K562 (cell line): ENCODE data around the gene TMEM266. TPM values are rescaled to one million over a fixed set of nuclear protein-coding genes. Genes with fewer than 3 reads are reported as not detected.

ENCODE experiments used
- ATAC-seq: fragments of 200-7000 bp; cut with Tn5 transposase; 3 replicates; pipeline ENCODE4 v1.9.1; 2020; ENCODE audit warnings: moderate library complexity
- BruUV-seq: library from RNA; stranded (reverse); fragments of 400-500 nt; replicated peaks from 2 replicates; lab custom pipeline; 2021; lab: Mats Ljungman, UMichigan
- CTCF ChIA-PET: fragments of 300-600 bp; formaldehyde crosslinking; extraction: SDS; loops from one replicate; lab custom pipeline; 2021; ENCODE audit warnings: low intra/inter-chr PET ratio; lab: Yijun Ruan, JAX
- POLR2A ChIA-PET: fragments of 300-600, 350-650 bp; sonication (Branson Sonifier 250); formaldehyde crosslinking; extraction: SDS; loops from one replicate; lab custom pipeline; 2021; ENCODE audit warnings: antibody characterized with exemption, inconsistent platforms; lab: Yijun Ruan, JAX
- DNase-seq, 4 experiments: peaks; one replicate each; pipeline versions ENCODE4 v3.0.0 to v3.0.0-alpha.2; 2011 to 2018; ENCODE audit warnings: low spot score in 3 of 4, mixed read lengths in 3 of 4; ENCODE audit errors: extremely low read depth in 1 of 4
- FAIRE-seq: peaks from 2 replicates; lab custom pipeline; 2011; peaks lifted over from hg19 to GRCh38; lab: Jason Lieb, UNC
- H2AFZ ChIP-seq: 2 replicates; pipeline ENCODE4 v1.6.0; 2011; ENCODE audit warnings: low read depth, low read length, control low read depth, inconsistent platforms
- H3K27ac ChIP-seq: fragments of 200-600 bp; 3 replicates; pipeline ENCODE4 v1.8.0; 2011; ENCODE audit warnings: low read depth, mild to moderate bottlenecking, control low read depth, inconsistent platforms, low read length, moderate library complexity, mixed read lengths; ENCODE audit errors: extremely low read depth
- H3K27me3 ChIP-seq, 2 experiments: fragments of 300-600 bp in 1 of 2; 2 replicates in 1 of 2; 3 replicates in 1 of 2; pipeline versions ENCODE4 v1.6.0 to v1.8.0; 2011; ENCODE audit warnings: inconsistent platforms in 2 of 2, low read length in 2 of 2, mild to moderate bottlenecking in 1 of 2, mixed read lengths in 1 of 2, moderate library complexity in 1 of 2; ENCODE audit not compliant: control insufficient read depth in 2 of 2, insufficient read depth in 2 of 2
- H3K36me3 ChIP-seq: fragments of 300-600 bp; 3 replicates; pipeline ENCODE4 v1.8.0; 2011; ENCODE audit warnings: mild to moderate bottlenecking, low read length, inconsistent platforms; ENCODE audit not compliant: control insufficient read depth, insufficient read depth
- H3K4me1 ChIP-seq, 2 experiments: fragments of 200-600 bp in 1 of 2; replicated peaks in 1 of 2; 2 replicates in 1 of 2; 3 replicates in 1 of 2; pipeline versions ENCODE4 v1.5.1 to v1.8.0; 2011; ENCODE audit warnings: inconsistent platforms in 2 of 2, low read length in 2 of 2, mild to moderate bottlenecking in 1 of 2, mixed read lengths in 1 of 2, moderate library complexity in 1 of 2; ENCODE audit not compliant: control insufficient read depth in 2 of 2, insufficient read depth in 2 of 2
- H3K4me2 ChIP-seq: 2 replicates; pipeline ENCODE4 v1.6.1; 2011; ENCODE audit warnings: low read length, control low read depth, inconsistent platforms, mixed read lengths; ENCODE audit not compliant: insufficient read depth
- H3K4me3 ChIP-seq: fragments of 200-600 bp; sonication (generic), shearing (Covaris generic); 2 replicates; pipeline ENCODE4 v1.5.1; 2016; ENCODE audit warnings: control low read depth, inconsistent platforms
- H3K79me2 ChIP-seq: fragments of 200-600 bp; 3 replicates; pipeline ENCODE4 v1.8.0; 2011; ENCODE audit warnings: low read length, inconsistent platforms; ENCODE audit not compliant: control insufficient read depth, insufficient read depth
- H3K9ac ChIP-seq, 2 experiments: 2 replicates each; pipeline versions ENCODE4 v1.6.0 to v1.6.1; 2011; ENCODE audit warnings: low read depth in 2 of 2, low read length in 2 of 2, control low read depth in 1 of 2, inconsistent platforms in 1 of 2, mild to moderate bottlenecking in 1 of 2, mixed read lengths in 1 of 2; ENCODE audit not compliant: insufficient read depth in 1 of 2
- H3K9me1 ChIP-seq: one replicate; pipeline ENCODE4 v1.6.0; 2011; ENCODE audit warnings: inconsistent platforms, mild to moderate bottlenecking, low read length, moderate library complexity; ENCODE audit not compliant: control insufficient read depth, insufficient read depth
- H3K9me3 ChIP-seq: replicated peaks from 2 replicates; pipeline ENCODE4 v1.5.1; 2011; ENCODE audit warnings: low read depth, low read length, inconsistent platforms; ENCODE audit not compliant: control insufficient read depth, insufficient read depth
- H4K20me1 ChIP-seq: replicated peaks from 2 replicates; pipeline ENCODE4 v1.6.1; 2011; ENCODE audit warnings: low read length, inconsistent platforms, mixed read lengths; ENCODE audit not compliant: control insufficient read depth, insufficient read depth
- EGR1 ChIP-seq: fragments of 450-650 bp; conservative IDR thresholded peaks from 2 replicates; pipeline ENCODE4 v1.6.1; 2017; ENCODE audit warnings: mild to moderate bottlenecking
- ERF ChIP-seq: fragments of 450-650 bp; formaldehyde crosslinking; IDR thresholded peaks from 2 replicates; pipeline ENCODE4 v1.4.0; 2020; ENCODE audit warnings: mild to moderate bottlenecking, mixed read lengths
- HNRNPLL ChIP-seq: fragments of 200-400 bp; formaldehyde crosslinking; IDR thresholded peaks from 2 replicates; pipeline ENCODE4 v1.6.1; 2017; ENCODE audit warnings: low read length, low read depth, mild to moderate bottlenecking; ENCODE audit not compliant: poor library complexity, severe bottlenecking
- HNRNPUL1 ChIP-seq: fragments of 200-400 bp; formaldehyde crosslinking; IDR thresholded peaks from 2 replicates; pipeline ENCODE4 v1.6.1; 2017; ENCODE audit warnings: low read length
- PHB2 ChIP-seq: fragments of 450-650 bp; IDR thresholded peaks from 2 replicates; pipeline ENCODE4 v1.6.1; 2017; ENCODE audit warnings: low read depth
- PYGO2 ChIP-seq: fragments of 450-650 bp; IDR thresholded peaks from 2 replicates; pipeline ENCODE4 v1.6.1; 2016; ENCODE audit warnings: mild to moderate bottlenecking, missing genetic modification characterization, moderate library complexity, missing compliant biosample characterization
- SMC3 ChIP-seq: conservative IDR thresholded peaks from 2 replicates; pipeline ENCODE4 v1.6.1; 2011; ENCODE audit warnings: low read depth, low read length, improper control_type of control experiment; ENCODE audit not compliant: insufficient read depth
- SNIP1 ChIP-seq: fragments of 450-650 bp; IDR thresholded peaks from 2 replicates; pipeline ENCODE4 v1.7.1; 2017; ENCODE audit warnings: low read depth, mild to moderate bottlenecking
- STAG1 ChIP-seq: sonication (generic); formaldehyde crosslinking; IDR thresholded peaks from 2 replicates; pipeline ENCODE4 v1.5.0; 2020; ENCODE audit warnings: missing genetic modification reagents, borderline replicate concordance
- XRCC5 ChIP-seq: fragments of 200-400 bp; formaldehyde crosslinking; IDR thresholded peaks from 2 replicates; pipeline ENCODE4 v1.6.1; 2017; ENCODE audit warnings: low read depth, mild to moderate bottlenecking, low read length
- WGBS: fragments of 100-300 bp; shearing (Covaris generic); methylation state at CpG from one replicate; pipeline ENCODE4 v1.1.6; 2016; ENCODE audit warnings: low coverage, mixed read lengths; ENCODE audit not compliant: insufficient coverage; ENCODE audit errors: missing lambda C conversion rate; 5-methylcytosine and 5-hydroxymethylcytosine counted together
- in situ Hi-C: fragments of 300-500 bp; cut with MboI; formaldehyde crosslinking; loops from 4 replicates; pipeline ENCODE4 v1.15.0; 2018; ENCODE audit warnings: inconsistent platforms, mixed read lengths
- intact Hi-C: fragments of 100-400 bp; cut with micrococcal nuclease; formaldehyde crosslinking; loops from 2 replicates; pipeline ENCODE4 v1.14.2; 2022
- polyA plus RNA-seq, 8 experiments: library from polyadenylated mRNA; depleted of rRNA in 4 of 8; stranded (reverse) in 5 of 8; unstranded in 3 of 8; fragments of >200 nt; fragmentation: Nextera tagmentation in 2 of 8; fragmentation: Illumina TruSeq in 1 of 8; extraction: Ambion mirVana in 2 of 8; extraction: Trizol in 1 of 8; gene quantifications; 2 replicates each; pipeline versions ENCODE4 v1.2.1 to v1.2.3, GENCODE V29; 2011 to 2014; ENCODE audit warnings: inconsistent platforms in 1 of 8, missing spikeins in 1 of 8
- total RNA-seq, 7 experiments: library from RNA; depleted of rRNA in 6 of 7; stranded (reverse); fragments of >200 nt in 6 of 7; fragmentation: Illumina TruSeq in 2 of 7; extraction: Trizol in 2 of 7; gene quantifications; 2 replicates each; pipeline versions ENCODE4 v1.2.1 to v1.2.3, GENCODE V29; 2011 to 2021; ENCODE audit warnings: low replicate concordance in 1 of 7
- TF ChIP-seq, protein P1 (sequence below): IDR thresholded peaks from 3 replicates; pipeline ENCODE4 v1.6.1; 2011; ENCODE audit warnings: borderline replicate concordance, mild to moderate bottlenecking; ENCODE audit not compliant: insufficient read length, insufficient read depth
- TF ChIP-seq, protein P2 (sequence below), 3 experiments: IDR thresholded peaks in 2 of 3; conservative IDR thresholded peaks in 1 of 3; 2 replicates each; pipeline ENCODE4 v1.5.1; 2011 to 2012; ENCODE audit warnings: low read length in 3 of 3, mild to moderate bottlenecking in 3 of 3, control low read depth in 2 of 3, improper control_type of control experiment in 1 of 3, inconsistent platforms in 1 of 3, low read depth in 1 of 3, mixed read lengths in 1 of 3, moderate library complexity in 1 of 3; ENCODE audit not compliant: insufficient read depth in 2 of 3
- TF ChIP-seq, protein P3 (sequence below): fragments of 200-800 bp; sonication (Bioruptor generic); IDR thresholded peaks from 2 replicates; pipeline ENCODE4 v1.6.1; 2017; ENCODE audit warnings: missing genetic modification characterization, missing compliant biosample characterization

The TMEM266 gene
- total and polyA plus RNA-seq, 9 of the 15 experiments (the other 6 are each of a cell fraction or from before 2014, with no cell fraction given) = not detected

DNA sequence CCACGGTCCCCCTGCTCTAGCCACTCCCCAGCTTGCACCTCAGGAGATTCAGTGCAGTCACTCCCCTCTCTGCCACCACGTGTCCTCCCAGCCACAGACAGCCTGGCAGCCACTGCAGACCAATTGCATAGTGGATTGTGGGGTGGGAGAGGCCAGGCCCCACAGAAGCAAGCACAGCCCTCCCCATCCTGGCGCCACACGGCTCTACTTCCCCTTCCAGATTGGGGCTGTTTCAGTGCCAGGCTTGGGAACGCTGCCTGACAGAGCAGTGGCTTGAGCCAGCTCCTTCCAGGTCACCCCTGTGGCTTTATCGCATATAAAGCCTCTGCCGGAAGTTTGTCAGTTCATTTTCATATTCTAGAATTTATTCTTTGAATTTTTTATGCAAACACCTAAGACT, 90.7 kb downstream of the TMEM266 start (continued):
- TF ChIP-seq PYGO2 (tag) = no peak

DNA sequence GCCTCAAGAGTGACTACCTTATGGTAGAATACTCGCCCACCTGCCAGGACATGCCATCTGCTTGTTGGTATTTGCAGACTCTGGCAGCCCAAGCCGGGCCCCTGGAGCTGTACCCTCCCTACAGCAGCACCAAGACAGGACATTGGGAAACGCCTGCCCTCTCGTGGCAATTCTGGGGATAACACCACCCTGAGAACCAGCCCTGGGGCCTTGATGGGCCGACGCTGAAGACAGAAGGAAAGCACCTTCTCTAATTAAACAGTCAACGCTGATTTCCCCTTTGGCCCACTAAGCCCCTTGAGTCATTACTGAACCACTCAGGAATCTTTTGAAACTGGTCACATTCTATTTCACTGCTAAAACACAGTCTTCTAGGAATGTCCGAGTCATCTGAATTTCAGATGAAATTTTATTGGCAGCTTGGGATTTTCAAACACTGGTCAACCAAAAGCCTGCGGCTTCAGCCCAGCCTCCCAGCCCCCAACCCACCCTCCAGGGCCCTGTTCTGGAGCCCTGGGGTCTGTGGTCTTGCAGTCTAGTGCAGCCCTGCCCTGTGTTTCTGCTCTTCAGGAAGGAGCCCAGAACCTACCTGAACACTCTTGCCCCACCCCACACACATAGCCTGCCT, 91.3 kb downstream of the TMEM266 start:
- Histone ChIP-seq H3K9ac (no peak overlapping the region), H4K20me1 (0 out of 2 replicates have a peak, but pooled peaks cover 3% of the 10 kb centered on the region), H2AFZ (peak overlapping the region; percentile 70; the same call in 1 of the 2 replicates), H3K4me3 (no peak overlapping the region), H3K4me2 (no peak overlapping the region), H3K9me1 (peaks cover 4% of the 10 kb centered on the region), H3K36me3 (no peaks in the 10 kb centered on the region), H3K79me2 (no peaks in the 10 kb centered on the region), H3K27me3 (peaks cover 25 to 64% of the 10 kb centered on the region in 2 experiments), H3K4me1 (no peaks in the 10 kb centered on the region), H3K9me3 (no peaks in the 10 kb centered on the region), H3K27ac (no peak overlapping the region)
- BruUV-seq = no TSS peak
- under 1% methylated on average over 9 of the region's 9 CpGs for WGBS
- ATAC-seq (peak; percentile 94), FAIRE-seq (peak; percentile 91), DNase-seq (peak; percentile 72 to 83 (median 78))
- CTCF ChIA-PET = interaction anchor here (0.6 to 1.6 kb wide), 3 partner anchors 94 to 222 kb away, joined by 3 to 7 read pairs (median 7); no protein-coding TSS in a partner anchor
- in situ Hi-C loops = no loop called here
- POLR2A ChIA-PET = interaction anchor here (0.6 kb wide), 1 partner anchor 230 kb away, joined by 3 read pairs; no protein-coding TSS in a partner anchor
- intact Hi-C loops = no loop called here
- TF ChIP-seq, protein P1, sequence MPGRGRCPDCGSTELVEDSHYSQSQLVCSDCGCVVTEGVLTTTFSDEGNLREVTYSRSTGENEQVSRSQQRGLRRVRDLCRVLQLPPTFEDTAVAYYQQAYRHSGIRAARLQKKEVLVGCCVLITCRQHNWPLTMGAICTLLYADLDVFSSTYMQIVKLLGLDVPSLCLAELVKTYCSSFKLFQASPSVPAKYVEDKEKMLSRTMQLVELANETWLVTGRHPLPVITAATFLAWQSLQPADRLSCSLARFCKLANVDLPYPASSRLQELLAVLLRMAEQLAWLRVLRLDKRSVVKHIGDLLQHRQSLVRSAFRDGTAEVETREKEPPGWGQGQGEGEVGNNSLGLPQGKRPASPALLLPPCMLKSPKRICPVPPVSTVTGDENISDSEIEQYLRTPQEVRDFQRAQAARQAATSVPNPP = no peak
- TF ChIP-seq EGR1 (no peak), STAG1 (CRISPR knock-in tag) (peak; percentile 38; the same call in 1 of the 2 replicates), HNRNPUL1 (no peak), HNRNPLL (no peak), PHB2 (no peak), SMC3 (peak; percentile 69; the same call in 1 of the 2 replicates), SNIP1 (no peak), XRCC5 (peak; percentile 54; the same call in 1 of the 2 replicates), ERF (CRISPR knock-in tag) (no peak)
- TF ChIP-seq, protein P2, sequence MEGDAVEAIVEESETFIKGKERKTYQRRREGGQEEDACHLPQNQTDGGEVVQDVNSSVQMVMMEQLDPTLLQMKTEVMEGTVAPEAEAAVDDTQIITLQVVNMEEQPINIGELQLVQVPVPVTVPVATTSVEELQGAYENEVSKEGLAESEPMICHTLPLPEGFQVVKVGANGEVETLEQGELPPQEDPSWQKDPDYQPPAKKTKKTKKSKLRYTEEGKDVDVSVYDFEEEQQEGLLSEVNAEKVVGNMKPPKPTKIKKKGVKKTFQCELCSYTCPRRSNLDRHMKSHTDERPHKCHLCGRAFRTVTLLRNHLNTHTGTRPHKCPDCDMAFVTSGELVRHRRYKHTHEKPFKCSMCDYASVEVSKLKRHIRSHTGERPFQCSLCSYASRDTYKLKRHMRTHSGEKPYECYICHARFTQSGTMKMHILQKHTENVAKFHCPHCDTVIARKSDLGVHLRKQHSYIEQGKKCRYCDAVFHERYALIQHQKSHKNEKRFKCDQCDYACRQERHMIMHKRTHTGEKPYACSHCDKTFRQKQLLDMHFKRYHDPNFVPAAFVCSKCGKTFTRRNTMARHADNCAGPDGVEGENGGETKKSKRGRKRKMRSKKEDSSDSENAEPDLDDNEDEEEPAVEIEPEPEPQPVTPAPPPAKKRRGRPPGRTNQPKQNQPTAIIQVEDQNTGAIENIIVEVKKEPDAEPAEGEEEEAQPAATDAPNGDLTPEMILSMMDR (IDR thresholded peaks at IDR 0.05 in 2 of 3, conservative IDR thresholded peaks at IDR 0.05 in 1 of 3; ENCODE audit: insufficient read depth in 2 of 3, low read depth in 1 of 3, low read length in 3 of 3) = peak; percentile 75 to 87 (median 78)
- TF ChIP-seq, protein P3, sequence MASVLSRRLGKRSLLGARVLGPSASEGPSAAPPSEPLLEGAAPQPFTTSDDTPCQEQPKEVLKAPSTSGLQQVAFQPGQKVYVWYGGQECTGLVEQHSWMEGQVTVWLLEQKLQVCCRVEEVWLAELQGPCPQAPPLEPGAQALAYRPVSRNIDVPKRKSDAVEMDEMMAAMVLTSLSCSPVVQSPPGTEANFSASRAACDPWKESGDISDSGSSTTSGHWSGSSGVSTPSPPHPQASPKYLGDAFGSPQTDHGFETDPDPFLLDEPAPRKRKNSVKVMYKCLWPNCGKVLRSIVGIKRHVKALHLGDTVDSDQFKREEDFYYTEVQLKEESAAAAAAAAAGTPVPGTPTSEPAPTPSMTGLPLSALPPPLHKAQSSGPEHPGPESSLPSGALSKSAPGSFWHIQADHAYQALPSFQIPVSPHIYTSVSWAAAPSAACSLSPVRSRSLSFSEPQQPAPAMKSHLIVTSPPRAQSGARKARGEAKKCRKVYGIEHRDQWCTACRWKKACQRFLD (CRISPR knock-in tag) = no peak
